Neural cell (in vitro differentiated cells): ENCODE results near the gene SLC1A2.

Experiments
- POLR2AphosphoS5 ChIP-seq: IDR thresholded peaks from 2 replicates; pipeline ENCODE4 v1.6.1; 2012
- TF ChIP-seq, protein P1 (sequence below): fragments of 450-650 bp; IDR thresholded peaks from 2 replicates; pipeline ENCODE4 v1.5.1; 2014; ENCODE audit warnings: antibody characterized with exemption, mild to moderate bottlenecking, moderate library complexity; ENCODE audit not compliant: poor library complexity, severe bottlenecking

DNA sequence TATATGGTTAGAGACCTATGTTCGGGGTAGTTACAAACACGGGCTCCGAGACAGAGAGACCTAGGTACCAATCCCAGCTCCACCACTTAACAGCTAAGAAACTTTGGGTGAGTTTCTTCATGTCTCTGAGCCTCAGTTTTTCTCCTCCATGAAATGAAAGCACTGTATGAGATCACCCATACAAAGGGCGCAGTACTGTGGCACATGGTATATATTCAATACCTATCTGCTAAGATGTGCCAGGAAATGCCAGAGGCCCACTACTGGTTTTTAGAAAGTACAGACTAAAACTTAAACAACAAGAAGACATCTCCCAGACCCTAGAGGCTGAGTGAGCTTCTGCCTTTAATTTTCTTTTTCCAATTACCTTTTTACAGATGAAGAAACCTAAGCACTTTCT lies 69.5 kb downstream of the SLC1A2 start:
- TF ChIP-seq, protein P1, sequence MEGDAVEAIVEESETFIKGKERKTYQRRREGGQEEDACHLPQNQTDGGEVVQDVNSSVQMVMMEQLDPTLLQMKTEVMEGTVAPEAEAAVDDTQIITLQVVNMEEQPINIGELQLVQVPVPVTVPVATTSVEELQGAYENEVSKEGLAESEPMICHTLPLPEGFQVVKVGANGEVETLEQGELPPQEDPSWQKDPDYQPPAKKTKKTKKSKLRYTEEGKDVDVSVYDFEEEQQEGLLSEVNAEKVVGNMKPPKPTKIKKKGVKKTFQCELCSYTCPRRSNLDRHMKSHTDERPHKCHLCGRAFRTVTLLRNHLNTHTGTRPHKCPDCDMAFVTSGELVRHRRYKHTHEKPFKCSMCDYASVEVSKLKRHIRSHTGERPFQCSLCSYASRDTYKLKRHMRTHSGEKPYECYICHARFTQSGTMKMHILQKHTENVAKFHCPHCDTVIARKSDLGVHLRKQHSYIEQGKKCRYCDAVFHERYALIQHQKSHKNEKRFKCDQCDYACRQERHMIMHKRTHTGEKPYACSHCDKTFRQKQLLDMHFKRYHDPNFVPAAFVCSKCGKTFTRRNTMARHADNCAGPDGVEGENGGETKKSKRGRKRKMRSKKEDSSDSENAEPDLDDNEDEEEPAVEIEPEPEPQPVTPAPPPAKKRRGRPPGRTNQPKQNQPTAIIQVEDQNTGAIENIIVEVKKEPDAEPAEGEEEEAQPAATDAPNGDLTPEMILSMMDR: no peak
- no peak for TF ChIP-seq POLR2AphosphoS5
